Thyroid gland (tissue), 4 donors: ENCODE results near the gene MACF1. TPM values are rescaled to one million over a fixed set of nuclear protein-coding genes. Genes with fewer than 3 reads are reported as not detected.
A peak's percentile ranks its signal among the peaks of the same experiment; 100 is the strongest.

ENCODE experiments used
- DNase-seq, 2 donors: peaks; one replicate each; pipeline ENCODE4 v3.0.0-alpha.2; 2019
- H3K27ac ChIP-seq, 3 donors: fragments of 200-600 bp; sonication (generic); 1 replicate in 2 of 3; 2 replicates in 1 of 3; pipeline ENCODE4 v1.5.1; 2016 to 2019; ENCODE audit warnings: mild to moderate bottlenecking in 1 of 3, moderate library complexity in 1 of 3
- H3K27me3 ChIP-seq: fragments of 200-600 bp; sonication (generic); one replicate; pipeline ENCODE4 v1.5.1; 2019
- H3K36me3 ChIP-seq, 2 donors: fragments of 200-600 bp; sonication (generic); one replicate each; pipeline ENCODE4 v1.5.1; 2016 to 2019
- H3K4me1 ChIP-seq, 2 donors: fragments of 200-600 bp; sonication (generic); one replicate each; pipeline ENCODE4 v1.5.1; 2017 to 2019
- H3K4me3 ChIP-seq, 3 donors: fragments of 200-600 bp; sonication (generic); replicated peaks in 1 of 3; 1 replicate in 2 of 3; 2 replicates in 1 of 3; pipeline ENCODE4 v1.5.1; 2016; ENCODE audit warnings: mild to moderate bottlenecking in 1 of 3
- H3K9me3 ChIP-seq: fragments of 200-600 bp; sonication (generic); one replicate; pipeline ENCODE4 v1.5.1; 2017
- CTCF ChIP-seq, 6 experiments: fragments of 200-600 bp in 3 of 6; fragments of 450-650 bp in 3 of 6; sonication (generic) in 3 of 6; IDR thresholded peaks; one replicate each; pipeline ENCODE4 v1.5.1; 2016 to 2019; ENCODE audit warnings: antibody characterized with exemption in 6 of 6, mild to moderate bottlenecking in 2 of 6, inconsistent platforms in 1 of 6, moderate library complexity in 1 of 6
- POLR2A ChIP-seq, 2 donors: fragments of 450-650 bp; IDR thresholded peaks; one replicate each; pipeline ENCODE4 v1.6.1; 2017; ENCODE audit warnings: antibody characterized with exemption in 2 of 2, mild to moderate bottlenecking in 2 of 2, moderate library complexity in 1 of 2
- WGBS, 2 donors: methylation state at CpG; one replicate each; pipeline ENCODE4 v1.1.5; 2017; 5-methylcytosine and 5-hydroxymethylcytosine counted together
- intact Hi-C: fragments of 100-400 bp; cut with DNase I; formaldehyde crosslinking; loops from one replicate; pipeline ENCODE4 v1.15.1; 2023
- total RNA-seq, 4 donors: library from RNA; depleted of rRNA; stranded (reverse); fragments of >200 nt; gene quantifications; one replicate each; pipeline ENCODE4 v1.2.3, GENCODE V29; 2016

MACF1 gene
- total RNA-seq, 4 donors from 2014 or later = 308 to 834 (median 427) TPM

GRCh38 chr1:39391691-39392679 lies 187.5 kb downstream of the MACF1 start:
- DNase-seq = peak; percentile 31 to 48
- peaks cover 19 to 21% of the 10 kb centered on the region in 2 donors for H3K36me3 ChIP-seq
- intact Hi-C loops = no loop called here
- peaks cover 32 to 47% of the 10 kb centered on the region in 2 donors for H3K4me1 ChIP-seq
- peak overlapping the region; percentile 58 to 75 (median 61) for H3K27ac ChIP-seq
- no peak overlapping the region for H3K4me3 ChIP-seq
- H3K27me3 ChIP-seq = no peaks in the 10 kb centered on the region
- TF ChIP-seq CTCF (IDR thresholded peaks at IDR 0.05) (no peak), POLR2A (IDR thresholded peaks at IDR 0.05) (peak in 1 of 2 donors; percentile 31)
- no peaks in the 10 kb centered on the region for H3K9me3 ChIP-seq
- WGBS, 2 donors = 24 to 36% methylated on average over 5 of the region's 5 CpGs

- Histone ChIP-seq H3K27ac (peak overlapping the region; percentile 58 to 75 (median 61)), H3K4me1 (peaks cover 39 to 52% of the 10 kb centered on the region in 2 donors), H3K36me3 (peaks cover 8 to 11% of the 10 kb centered on the region in 2 donors), H3K9me3 (no peaks in the 10 kb centered on the region), H3K4me3 (no peak overlapping the region), H3K27me3 (no peaks in the 10 kb centered on the region)
- WGBS, 2 donors = 37 to 66% methylated on average over 4 of the region's 4 CpGs
- no peak for DNase-seq
- no peak for TF ChIP-seq CTCF (IDR thresholded peaks at IDR 0.05)
- no peak for TF ChIP-seq POLR2A (IDR thresholded peaks at IDR 0.05)
- intact Hi-C loops = no loop called here
Measured at GRCh38 chr1:39392851-39393573, 188.5 kb downstream of the MACF1 start.

- intact Hi-C loops = no loop called here
- H3K27me3 ChIP-seq = no peaks in the 10 kb centered on the region
- no peak overlapping the region for H3K4me3 ChIP-seq
- no peak for TF ChIP-seq CTCF (IDR thresholded peaks at IDR 0.05)
- TF ChIP-seq POLR2A (IDR thresholded peaks at IDR 0.05) = no peak
- H3K9me3 ChIP-seq = no peaks in the 10 kb centered on the region
- H3K4me1 ChIP-seq = peaks cover 43 to 59% of the 10 kb centered on the region in 2 donors
- WGBS, 2 donors = 89 to 91% methylated on average over 11 of the region's 11 CpGs
- DNase-seq = no peak
- peaks cover 6% of the 10 kb centered on the region in 2 donors for H3K36me3 ChIP-seq
- peak overlapping the region in 2 of 3 donors; percentile 1 to 49 for H3K27ac ChIP-seq
Measured at GRCh38 chr1:39393645-39394044, 189.2 kb downstream of the MACF1 start.

GRCh38 chr1:39394059-39394458 lies 189.6 kb downstream of the MACF1 start:
- Histone ChIP-seq H3K9me3 (no peaks in the 10 kb centered on the region), H3K27me3 (no peaks in the 10 kb centered on the region), H3K4me1 (peaks cover 47 to 63% of the 10 kb centered on the region in 2 donors), H3K27ac (peak overlapping the region; percentile 0 to 60 (median 49)), H3K36me3 (peaks cover 6% of the 10 kb centered on the region in 2 donors), H3K4me3 (no peak overlapping the region)
- WGBS, 2 donors = 85 to 92% methylated on average over 6 of the region's 6 CpGs
- no peak for DNase-seq
- intact Hi-C loops = no loop called here
- TF ChIP-seq CTCF (IDR thresholded peaks at IDR 0.05) = no peak
- TF ChIP-seq POLR2A (IDR thresholded peaks at IDR 0.05) = no peak
